ENCODE measurements around the gene DTNB. TPM values are rescaled to one million over a fixed set of nuclear protein-coding genes. Genes with fewer than 3 reads are reported as not detected.
"Not testable (repeated sequence)": the region's sequence is repeated elsewhere in the genome, so short reads cannot be mapped to it uniquely, and the experiment has no call there.

Gene DTNB
- total and polyA plus RNA-seq, 2 experiments from 2014 or later, result 10.3 to 13.9 TPM

GRCh38 chr2:25639696-25640095 is 33.7 kb downstream of the DTNB start:
- Histone ChIP-seq H3K4me1 (ENCODE audit: insufficient read depth) (no peaks in the 10 kb centered on the region), H3K9me3 (ENCODE audit: low read depth) (no peaks in the 10 kb centered on the region), H3K4me3 (no peak overlapping the region), H3K4me2 (no peak overlapping the region), H3K9me2 (replicated peaks; ENCODE audit: insufficient read depth) (no peaks in the 10 kb centered on the region), H3K79me2 (no peaks in the 10 kb centered on the region), H4K20me1 (ENCODE audit: insufficient read depth, poor library complexity, severe bottlenecking) (no peaks in the 10 kb centered on the region), H2AFZ (no peak overlapping the region), H3K27ac (no peak overlapping the region), H3K27me3 (no peaks in the 10 kb centered on the region), H3K36me3 (replicated peaks; ENCODE audit: insufficient read depth, low read depth) (no peaks in the 10 kb centered on the region)
- TF ChIP-seq CTCF (IDR thresholded peaks at IDR 0.05; ENCODE audit: poor library complexity) (no peak), EZH2phosphoT487 (IDR thresholded peaks at IDR 0.05; ENCODE audit: low read depth, severe bottlenecking, unreplicated experiment) (no peak), EZH2 (IDR thresholded peaks at IDR 0.05; ENCODE audit: borderline replicate concordance) (no peak)
- 95% methylated on average over 17 of the region's 17 CpGs for WGBS (ENCODE audit: low lambda C conversion rate, missing lambda C conversion rate)
- DNase-seq (ENCODE audit: low spot score), result no peak

- Histone ChIP-seq H4K20me1 (ENCODE audit: insufficient read depth, poor library complexity, severe bottlenecking) (no peaks in the 10 kb centered on the region), H3K36me3 (replicated peaks; ENCODE audit: insufficient read depth, low read depth) (no peaks in the 10 kb centered on the region), H3K4me1 (ENCODE audit: insufficient read depth) (no peaks in the 10 kb centered on the region), H3K4me3 (no peak overlapping the region), H3K79me2 (no peaks in the 10 kb centered on the region), H3K27ac (no peak overlapping the region), H3K27me3 (no peaks in the 10 kb centered on the region), H2AFZ (no peak overlapping the region), H3K9me2 (replicated peaks; ENCODE audit: insufficient read depth) (no peaks in the 10 kb centered on the region), H3K4me2 (no peak overlapping the region), H3K9me3 (ENCODE audit: low read depth) (no peaks in the 10 kb centered on the region)
- 74% methylated on average over 9 of the region's 9 CpGs for WGBS (ENCODE audit: low lambda C conversion rate, missing lambda C conversion rate)
- no peak for DNase-seq (ENCODE audit: low spot score)
- TF ChIP-seq EZH2 (IDR thresholded peaks at IDR 0.05; ENCODE audit: borderline replicate concordance) (no peak), EZH2phosphoT487 (IDR thresholded peaks at IDR 0.05; ENCODE audit: low read depth, severe bottlenecking, unreplicated experiment) (no peak), CTCF (IDR thresholded peaks at IDR 0.05; ENCODE audit: poor library complexity) (no peak)
Observed at GRCh38 chr2:25639131-25639530, 34.2 kb downstream of the DTNB start.

- H3K27me3 ChIP-seq, result no peaks in the 10 kb centered on the region
- no peak overlapping the region for H3K4me2 ChIP-seq
- no peaks in the 10 kb centered on the region for H3K9me3 ChIP-seq (ENCODE audit: low read depth)
- no peaks in the 10 kb centered on the region for H4K20me1 ChIP-seq (ENCODE audit: insufficient read depth, poor library complexity, severe bottlenecking)
- H2AFZ ChIP-seq, result no peak overlapping the region
- H3K36me3 ChIP-seq (replicated peaks; ENCODE audit: insufficient read depth, low read depth), result no peaks in the 10 kb centered on the region
- 97% methylated on average over 1 of the region's 1 CpG for WGBS (ENCODE audit: low lambda C conversion rate, missing lambda C conversion rate)
- no peak for DNase-seq (ENCODE audit: low spot score)
- no peak overlapping the region for H3K4me3 ChIP-seq
- H3K79me2 ChIP-seq, result no peaks in the 10 kb centered on the region
- no peaks in the 10 kb centered on the region for H3K9me2 ChIP-seq (replicated peaks; ENCODE audit: insufficient read depth)
- no peak overlapping the region for H3K27ac ChIP-seq
- no peaks in the 10 kb centered on the region for H3K4me1 ChIP-seq (ENCODE audit: insufficient read depth)
- TF ChIP-seq EZH2 (IDR thresholded peaks at IDR 0.05; ENCODE audit: borderline replicate concordance), result no peak
- no peak for TF ChIP-seq CTCF (IDR thresholded peaks at IDR 0.05; ENCODE audit: poor library complexity)
- no peak for TF ChIP-seq EZH2phosphoT487 (IDR thresholded peaks at IDR 0.05; ENCODE audit: low read depth, severe bottlenecking, unreplicated experiment)
Observed at GRCh38 chr2:25635797-25636196, 37.6 kb downstream of the DTNB start.

GRCh38 chr2:25633801-25634200 is 39.6 kb downstream of the DTNB start:
- H3K4me2 ChIP-seq; H3K9me2 ChIP-seq (replicated peaks; ENCODE audit: insufficient read depth); H3K4me1 ChIP-seq (ENCODE audit: insufficient read depth); H3K4me3 ChIP-seq; H2AFZ ChIP-seq; H3K27ac ChIP-seq; H4K20me1 ChIP-seq (ENCODE audit: insufficient read depth, poor library complexity, severe bottlenecking); H3K9me3 ChIP-seq (ENCODE audit: low read depth); H3K27me3 ChIP-seq; H3K79me2 ChIP-seq; H3K36me3 ChIP-seq (replicated peaks; ENCODE audit: insufficient read depth, low read depth); DNase-seq (ENCODE audit: low spot score): not testable (repeated sequence)
- 100% methylated on average over 2 of the region's 34 CpGs for WGBS (ENCODE audit: low lambda C conversion rate, missing lambda C conversion rate)
